Glomerular endothelial cell (primary cell): ENCODE measurements around the gene OR2A14. TPM values are rescaled to one million over a fixed set of nuclear protein-coding genes. Genes with fewer than 3 reads are reported as not detected.
"Not testable (repeated sequence)": the region's sequence is repeated elsewhere in the genome, so short reads cannot be mapped to it uniquely, and the experiment has no call there.

Source experiments
- DNase-seq: peaks from one replicate; pipeline ENCODE4 v3.0.0-alpha.2; 2011; ENCODE audit warnings: low read depth, low spot score; ENCODE audit errors: extremely low read depth
- total RNA-seq: library from RNA; depleted of rRNA; stranded (reverse); fragments of >200 nt; gene quantifications from 2 replicates; pipeline ENCODE4 v1.2.3, GENCODE V29; 2015

Gene OR2A14
- total RNA-seq, 1 donor from 2014 or later = not detected

GRCh38 chr7:144148224-144148827, 25.4 kb downstream of the OR2A14 start:
- DNase-seq = no peak

- DNase-seq = no peak
Observed at GRCh38 chr7:144158861-144159260, 35.9 kb downstream of the OR2A14 start.

GRCh38 chr7:144164784-144165183, 41.8 kb downstream of the OR2A14 start:
- no peak for DNase-seq

- DNase-seq = not testable (repeated sequence)
Observed at GRCh38 chr7:144171594-144172350, 48.8 kb downstream of the OR2A14 start.

GRCh38 chr7:144174613-144175012, 51.6 kb downstream of the OR2A14 start:
- DNase-seq = no peak

- not testable (repeated sequence) for DNase-seq
Observed at GRCh38 chr7:144178380-144179164, 55.6 kb downstream of the OR2A14 start.

DNA sequence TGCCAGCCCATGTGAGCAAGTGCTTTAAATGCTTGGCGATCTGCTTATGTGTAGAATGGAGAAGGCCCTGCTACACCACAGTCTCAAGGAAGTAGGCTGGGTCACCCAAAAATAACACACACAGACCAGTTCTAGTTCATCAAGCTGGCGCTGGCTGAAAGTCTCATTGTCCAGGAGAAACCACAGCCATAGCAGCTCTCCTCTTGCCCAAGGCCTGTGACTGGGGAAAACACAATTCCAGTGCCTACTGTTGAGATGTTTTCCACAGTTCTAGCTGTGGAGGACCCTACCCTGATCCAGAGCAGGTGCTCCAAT, 56.1 kb downstream of the OR2A14 start:
- DNase-seq = not testable (repeated sequence)

Other genes starting within 250 kb of the OR2A14 start
- 56.3 and 63.1 TPM in 2 replicates for gene TCAF1, start 221.0 kb upstream of the OR2A14 start, total RNA-seq
- gene OR2F2, start 187.9 kb upstream of the OR2A14 start, total RNA-seq = 0.23 TPM in 1 of 2 replicates, not detected in the other
- not detected in 2 replicates for gene OR2F1, start 168.3 kb upstream of the OR2A14 start, total RNA-seq
- gene OR6B1, start 122.9 kb upstream of the OR2A14 start, total RNA-seq = not detected in 2 replicates
- not detected in 2 replicates for gene OR2A5, start 74.2 kb upstream of the OR2A14 start, total RNA-seq
- gene OR2A25, start 53.4 kb upstream of the OR2A14 start, total RNA-seq = not detected in 2 replicates
- not detected in 2 replicates for gene OR2A12, start 36.9 kb upstream of the OR2A14 start, total RNA-seq
- not detected in 2 replicates for gene OR2A2, start 13.6 kb upstream of the OR2A14 start, total RNA-seq
- 0.19 TPM in 1 of 2 replicates, not detected in the other for gene CTAGE4, start 60.3 kb downstream of the OR2A14 start, total RNA-seq
- 0.73 TPM in 1 of 2 replicates, not detected in the other for gene ARHGEF35, start 72.7 kb downstream of the OR2A14 start, total RNA-seq
- not detected in 2 replicates for gene OR2A42, start 116.4 kb downstream of the OR2A14 start, total RNA-seq
- gene OR2A7, start 141.6 kb downstream of the OR2A14 start, total RNA-seq = 1.5 TPM in 1 of 2 replicates, not detected in the other
- gene CTAGE8, start 146.1 kb downstream of the OR2A14 start, total RNA-seq = not detected in 2 replicates
- gene OR2A1, start 189.2 kb downstream of the OR2A14 start, total RNA-seq = not detected in 2 replicates
- gene ARHGEF5, start 232.2 kb downstream of the OR2A14 start, total RNA-seq = 1.6 and 2.9 TPM in 2 replicates